Measurements from ENCODE around the gene ANKRD66.
"Not testable (repeated sequence)": the region's sequence is repeated elsewhere in the genome, so short reads cannot be mapped to it uniquely, and the experiment has no call there.

The ANKRD66 gene

GRCh38 chr6:46746696-46747095 lies at the start of gene ANKRD66:
Gene ANKRD66, plus strand, starts transcription at chr6:46746933. Its CDS starts 5,016 bp downstream, at chr6:46751949.
- DNase-seq (ENCODE audit: low spot score), result no peak

DNA sequence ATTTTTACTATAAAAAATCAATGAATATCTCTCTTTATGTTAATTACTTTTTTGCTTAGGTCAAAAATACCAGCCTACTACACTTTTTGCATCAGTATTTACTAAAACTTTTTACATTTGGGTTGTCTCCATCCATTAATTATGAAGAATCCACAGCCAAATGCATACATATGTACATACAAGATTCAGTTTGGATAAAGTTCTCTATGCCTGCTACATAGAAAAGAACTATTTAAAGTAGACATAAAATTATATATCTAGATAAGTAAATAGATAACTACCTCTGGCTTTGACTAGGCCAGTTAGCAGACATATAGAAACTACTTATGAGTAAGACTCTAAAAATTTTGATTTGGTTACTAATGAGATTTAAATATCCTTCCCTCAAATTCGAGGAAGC lies 46.8 kb upstream of the ANKRD66 start:
- DNase-seq (ENCODE audit: low spot score), result no peak

GRCh38 chr6:46704562-46704961 lies 42.2 kb upstream of the ANKRD66 start:
- DNase-seq (ENCODE audit: low spot score), result peak; percentile 20

- DNase-seq (ENCODE audit: low spot score), result no peak
Observed at GRCh38 chr6:46706464-46706863, 40.3 kb upstream of the ANKRD66 start.

GRCh38 chr6:46711491-46711890 lies 35.2 kb upstream of the ANKRD66 start:
- DNase-seq (ENCODE audit: low spot score), result no peak

- no peak for DNase-seq (ENCODE audit: low spot score)
Observed at GRCh38 chr6:46715141-46715540, 31.6 kb upstream of the ANKRD66 start.

- DNase-seq (ENCODE audit: low spot score), result no peak
Observed at GRCh38 chr6:46719099-46719498, 27.6 kb upstream of the ANKRD66 start.

DNA sequence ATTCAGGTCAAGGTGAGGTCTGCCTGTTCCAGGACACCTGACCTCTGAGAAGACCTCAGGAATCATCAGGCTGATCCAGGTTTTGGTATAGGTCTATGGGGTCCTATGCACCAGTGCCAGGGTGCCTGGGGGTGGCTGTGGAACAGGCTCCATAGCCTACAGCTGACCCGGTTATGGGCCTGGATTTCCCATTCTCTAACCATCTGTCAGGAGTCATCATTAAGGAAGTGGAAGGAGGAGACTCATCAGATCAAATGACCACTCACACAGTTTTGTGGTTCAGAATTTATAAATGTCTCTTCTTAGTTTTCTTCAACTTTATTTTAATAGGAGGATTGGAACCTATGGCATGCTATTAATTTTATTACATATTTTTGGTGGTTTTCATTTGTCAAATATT lies 26.3 kb upstream of the ANKRD66 start:
- DNase-seq (ENCODE audit: low spot score), result no peak

DNA sequence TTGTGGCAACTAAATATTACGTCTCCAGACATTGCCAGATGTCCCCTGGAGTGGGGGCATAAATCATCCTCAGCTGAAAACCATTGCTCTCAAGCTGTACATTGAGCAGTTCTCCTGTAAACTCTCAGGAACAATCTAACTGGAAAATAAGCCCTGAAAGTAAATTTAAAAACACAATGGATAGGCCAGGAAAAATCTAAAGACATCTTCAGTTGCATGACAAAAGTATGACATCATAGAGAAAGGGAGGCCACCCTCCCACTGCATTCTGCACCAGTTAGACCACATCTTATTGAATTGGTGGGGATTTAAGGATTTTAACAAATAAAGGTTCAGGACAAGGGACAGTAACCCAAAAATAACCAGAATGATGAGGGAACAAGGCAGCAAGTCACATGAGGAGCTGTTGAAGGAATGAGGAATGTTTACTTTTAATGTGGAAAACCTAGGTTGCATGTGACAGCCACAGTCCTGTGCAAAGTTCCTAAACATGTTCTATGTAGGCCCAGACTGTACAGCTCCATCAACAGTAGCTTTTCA lies 16.9 kb upstream of the ANKRD66 start:
- no peak for DNase-seq (ENCODE audit: low spot score)

GRCh38 chr6:46730921-46731461 lies 15.7 kb upstream of the ANKRD66 start:
- no peak for DNase-seq (ENCODE audit: low spot score)

DNA sequence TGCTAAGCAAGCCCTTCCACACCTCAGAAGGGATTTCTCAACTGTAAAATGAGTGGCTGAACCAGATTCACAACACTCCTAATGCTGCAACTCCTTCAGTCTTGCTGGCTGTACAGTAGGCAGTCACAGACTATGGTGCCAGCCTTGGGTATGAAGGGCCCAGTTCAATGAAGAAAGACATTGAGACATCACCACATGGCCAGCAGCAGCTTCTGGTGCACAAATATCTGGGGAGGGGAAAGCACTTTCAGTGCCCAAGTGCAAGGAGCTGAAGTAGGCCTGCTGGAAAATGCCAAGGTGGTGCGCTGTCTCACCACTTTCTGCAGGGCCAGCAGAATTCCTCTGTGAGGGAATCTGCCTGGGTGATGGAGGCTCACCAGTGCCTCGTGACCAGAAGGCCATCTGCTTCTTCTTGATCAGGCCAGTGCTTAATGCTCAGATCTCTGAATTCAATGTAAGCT lies 13.4 kb upstream of the ANKRD66 start:
- no peak for DNase-seq (ENCODE audit: low spot score)

DNA sequence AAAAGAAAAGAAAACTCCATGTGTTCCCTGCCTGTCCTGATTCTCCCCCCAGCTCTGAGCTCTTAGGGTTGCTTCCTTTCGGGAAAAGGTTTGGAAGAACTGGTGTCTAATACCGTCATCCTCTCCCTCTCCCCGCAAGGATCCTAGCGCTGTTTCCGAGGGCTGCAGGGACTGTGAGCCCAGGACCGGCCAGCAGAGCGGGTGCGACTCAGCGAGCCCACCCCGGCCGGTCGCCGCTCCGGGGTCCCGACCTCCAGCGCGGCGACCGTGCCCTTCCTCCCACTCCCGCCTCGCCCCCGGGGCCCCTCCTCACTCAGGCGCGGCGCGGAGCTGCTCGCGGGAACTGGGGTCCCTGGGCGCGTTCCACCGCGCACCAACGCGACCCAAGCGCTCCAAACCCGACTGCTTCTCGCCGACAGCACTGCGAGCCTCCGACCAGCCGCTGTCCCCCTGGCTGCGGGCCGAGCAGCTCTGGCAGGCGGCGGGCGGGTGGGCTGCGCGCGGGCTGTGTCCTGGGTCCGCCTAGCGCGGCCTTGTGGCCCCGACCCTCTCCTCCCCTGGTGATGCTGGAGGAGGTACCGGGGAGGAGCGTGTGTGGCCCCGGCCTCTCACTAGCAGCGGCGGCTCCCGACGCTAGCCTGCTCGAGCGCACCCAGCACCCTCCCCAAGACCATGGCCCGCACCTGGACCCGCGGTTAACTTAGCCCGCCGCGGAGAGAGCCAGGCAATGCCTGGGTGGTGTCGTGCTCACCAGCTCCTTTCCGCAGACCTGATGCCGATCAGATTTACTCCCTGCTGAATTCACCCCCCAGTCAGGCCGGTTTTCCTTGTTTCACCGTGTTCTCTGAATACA lies 11.6 kb upstream of the ANKRD66 start, which contains the start of gene PLA2G7:
PLA2G7 (minus strand) TSS at position 509 of the 853 bp plus-strand sequence. CDS start 12,484 bp downstream, outside the sequence.
- DNase-seq (ENCODE audit: low spot score), result no peak

GRCh38 chr6:46735720-46736031 lies 11.1 kb upstream of the ANKRD66 start:
- DNase-seq (ENCODE audit: low spot score), result no peak

- DNase-seq (ENCODE audit: low spot score), result no peak
Observed at GRCh38 chr6:46736906-46737305, 9.8 kb upstream of the ANKRD66 start.

- DNase-seq (ENCODE audit: low spot score), result no peak
Observed at GRCh38 chr6:46741482-46741881, 5.3 kb upstream of the ANKRD66 start.

DNA sequence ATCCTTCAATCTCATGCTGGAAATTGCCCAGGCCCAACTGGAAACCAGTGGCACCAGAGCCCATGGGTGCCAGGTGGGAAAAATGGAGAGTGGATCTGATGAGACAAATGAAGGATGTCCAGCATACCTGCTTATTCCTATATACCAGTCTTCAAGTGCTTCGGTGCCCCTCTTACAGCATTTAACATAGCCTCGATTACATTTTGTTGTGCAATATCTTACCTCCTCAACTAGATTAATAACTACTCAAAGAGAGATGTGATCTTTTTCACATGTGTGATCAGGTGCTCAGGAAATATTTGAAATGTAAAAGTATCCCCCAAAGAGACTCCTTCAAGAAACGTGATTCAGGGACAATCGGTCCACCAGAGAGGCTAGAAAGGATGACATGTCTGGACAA lies 4.8 kb upstream of the ANKRD66 start:
- no peak for DNase-seq (ENCODE audit: low spot score)

DNA sequence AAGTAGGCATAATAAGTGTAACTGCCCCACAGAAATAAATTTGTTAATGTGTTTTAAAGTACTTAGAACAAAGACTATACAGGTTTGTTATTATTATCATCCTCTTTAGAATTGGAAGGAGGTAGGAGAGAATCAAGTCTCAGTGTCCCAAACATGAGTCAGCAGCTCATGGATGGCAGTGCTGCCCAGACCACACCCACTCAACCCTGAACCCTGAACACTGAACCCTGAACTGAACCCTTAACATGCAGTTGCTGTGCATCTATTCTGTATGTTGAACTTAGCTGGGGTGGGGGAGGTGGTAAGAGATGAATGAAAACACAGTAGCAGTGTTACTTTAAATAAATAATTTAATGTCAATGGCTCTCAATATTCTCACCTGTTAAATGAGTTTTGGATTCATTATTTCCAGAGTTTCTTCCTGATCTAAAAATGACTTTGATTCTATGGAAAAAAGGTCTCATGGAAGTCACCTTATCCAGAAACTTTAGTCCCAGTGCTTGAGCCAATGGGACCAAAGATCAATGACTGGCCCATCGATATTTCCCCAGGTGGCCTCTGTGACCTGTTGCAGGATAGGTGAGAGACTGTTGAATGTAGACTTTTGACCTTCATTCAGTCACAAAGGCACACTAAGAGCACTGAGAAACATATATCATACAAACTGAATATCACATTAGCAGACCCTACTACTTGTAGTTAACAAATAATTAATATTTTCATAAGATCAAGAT lies 3.1 kb upstream of the ANKRD66 start:
- DNase-seq (ENCODE audit: low spot score), result no peak

DNA sequence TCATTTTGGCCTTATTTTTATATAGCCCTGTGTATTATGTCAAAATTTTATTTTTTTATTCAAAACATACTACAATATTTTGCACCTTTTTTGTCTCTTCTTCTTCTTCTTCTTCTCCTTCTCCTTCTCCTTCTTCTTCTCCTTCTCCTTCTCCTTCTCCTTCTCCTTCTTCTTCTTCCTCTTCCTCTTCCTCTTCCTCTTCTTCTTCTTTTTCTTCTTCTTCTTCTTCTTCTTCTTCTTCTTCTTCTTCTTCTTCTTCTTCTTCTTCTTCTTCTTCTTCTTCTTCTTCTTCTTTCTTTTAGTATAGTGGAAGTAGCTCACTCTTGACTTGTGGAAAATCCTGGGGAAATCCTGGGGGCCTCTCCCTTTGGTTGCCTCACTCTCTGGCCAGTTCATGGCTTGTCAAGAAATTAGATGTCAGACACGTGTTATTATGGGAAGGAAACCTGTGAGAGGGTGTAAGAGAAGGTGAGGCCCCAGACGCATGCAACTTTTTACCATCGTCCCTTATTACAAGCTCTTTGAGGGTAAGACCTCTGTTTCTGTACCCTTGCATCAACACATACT lies 2.5 kb upstream of the ANKRD66 start:
- DNase-seq (ENCODE audit: low spot score), result not testable (repeated sequence)

- no peak for DNase-seq (ENCODE audit: low spot score)
Observed at GRCh38 chr6:46745973-46746372, 760 bp upstream of the ANKRD66 start.

GRCh38 chr6:46748940-46749503 lies 2.3 kb downstream of the ANKRD66 start:
- DNase-seq (ENCODE audit: low spot score), result no peak

DNA sequence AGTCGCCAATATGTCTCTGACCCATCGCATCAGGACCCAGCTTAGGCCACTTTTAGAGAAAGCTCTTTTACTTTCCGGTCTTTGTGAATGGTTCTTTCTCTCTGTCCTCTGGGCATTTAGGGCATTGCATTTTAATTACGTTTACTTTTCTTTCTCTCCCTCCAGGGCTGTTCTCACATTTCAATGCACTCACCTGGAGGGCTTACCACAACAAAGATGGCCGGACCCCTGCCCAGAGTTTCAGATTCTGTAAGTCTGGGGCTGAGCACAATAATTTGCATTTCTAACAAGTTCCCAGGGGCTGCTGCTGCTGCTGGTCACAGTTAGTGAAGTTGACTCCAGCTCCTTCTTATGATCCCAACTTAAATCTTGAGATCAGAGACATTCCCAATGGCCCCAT lies 3.0 kb downstream of the ANKRD66 start:
- no peak for DNase-seq (ENCODE audit: low spot score)

GRCh38 chr6:46751658-46752057 lies 4.9 kb downstream of the ANKRD66 start:
- no peak for DNase-seq (ENCODE audit: low spot score)

Measured in globus pallidus (tissue), 1 donor.